MCF 10A (cell line): ENCODE data around the gene ADSL. TPM values are rescaled to one million over a fixed set of nuclear protein-coding genes. Genes with fewer than 3 reads are reported as not detected.
A peak's percentile ranks its signal among the peaks of the same experiment; 100 is the strongest.

Experiments
- BruUV-seq: library from RNA; stranded (reverse); fragments of 400-500 nt; replicated peaks from 2 replicates; lab custom pipeline; 2021; lab: Mats Ljungman, UMichigan
- CTCF ChIA-PET: fragments of 300-600 bp; sonication (Branson Sonifier 250); formaldehyde crosslinking; extraction: SDS; loops from one replicate; lab custom pipeline; 2021; ENCODE audit warnings: antibody characterized with exemption, inconsistent platforms; lab: Yijun Ruan, JAX
- POLR2A ChIA-PET: fragments of 300-600, 350-650 bp; sonication (Branson Sonifier 250); formaldehyde crosslinking; extraction: SDS; loops from one replicate; lab custom pipeline; 2020; ENCODE audit warnings: antibody characterized with exemption, inconsistent platforms; lab: Yijun Ruan, JAX
- DNase-seq: peaks from one replicate; pipeline ENCODE4 v3.0.0-alpha.2; 2018; ENCODE audit not compliant: unreplicated experiment
- H3K27ac Mint-ChIP-seq: one replicate; pipeline ENCODE4 v1.8.0; 2022; ENCODE audit warnings: mild to moderate bottlenecking, low read depth, mixed read lengths; ENCODE audit not compliant: unreplicated experiment
- H3K27me3 Mint-ChIP-seq: one replicate; pipeline ENCODE4 v1.8.0; 2022; ENCODE audit warnings: mixed read lengths; ENCODE audit not compliant: insufficient read depth, unreplicated experiment
- H3K36me3 Mint-ChIP-seq: one replicate; pipeline ENCODE4 v1.8.0; 2022; ENCODE audit warnings: mild to moderate bottlenecking, moderate library complexity, mixed read lengths; ENCODE audit not compliant: insufficient read depth, unreplicated experiment
- H3K4me1 Mint-ChIP-seq: one replicate; pipeline ENCODE4 v1.8.0; 2022; ENCODE audit warnings: mixed read lengths; ENCODE audit not compliant: insufficient read depth, unreplicated experiment
- H3K4me3 Mint-ChIP-seq: one replicate; pipeline ENCODE4 v1.8.0; 2022; ENCODE audit warnings: mild to moderate bottlenecking, moderate library complexity, mixed read lengths; ENCODE audit not compliant: unreplicated experiment
- H3K9me3 Mint-ChIP-seq: one replicate; pipeline ENCODE4 v1.8.0; 2022; ENCODE audit warnings: mixed read lengths; ENCODE audit not compliant: unreplicated experiment
- CTCF ChIP-seq: fragments of 200-600 bp; IDR thresholded peaks from one replicate; pipeline ENCODE4 v1.8.0; 2022; ENCODE audit warnings: antibody characterized with exemption, mild to moderate bottlenecking; ENCODE audit not compliant: unreplicated experiment
- intact Hi-C: fragments of 100-400 bp; cut with micrococcal nuclease; formaldehyde crosslinking; loops from 2 replicates; pipeline ENCODE4 v1.14.1; 2022
- total RNA-seq: library from RNA; stranded (reverse); gene quantifications from 2 replicates; pipeline ENCODE4 v1.2.3, GENCODE V29; 2022

Gene ADSL
- total RNA-seq, 1 experiment from 2014 or later: 129 TPM

DNA sequence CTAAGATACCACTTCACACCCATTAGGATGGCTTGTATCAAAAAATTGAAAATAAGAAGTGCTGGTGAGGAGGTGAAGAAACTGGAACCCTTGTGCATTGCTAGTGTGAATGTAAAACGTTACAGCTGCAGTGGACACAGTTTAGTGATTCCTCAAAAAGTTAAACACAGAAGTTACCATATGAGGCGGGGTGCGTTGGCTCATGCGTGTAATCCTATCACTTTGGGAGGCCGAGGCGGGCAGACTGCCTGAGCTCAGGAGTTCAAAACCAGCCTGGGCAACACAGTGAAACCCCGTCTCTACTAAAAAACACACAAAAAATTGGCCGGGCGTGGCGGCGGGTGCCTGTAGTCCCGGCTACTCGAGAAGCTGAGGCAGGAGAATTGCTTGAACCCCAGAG, 67.6 kb downstream of the ADSL start:
- H3K36me3 Mint-ChIP-seq: peaks cover 77% of the 10 kb centered on the region
- CTCF ChIA-PET: no interaction called here
- H3K4me3 Mint-ChIP-seq: no peak overlapping the region
- TF ChIP-seq CTCF: no peak
- DNase-seq: no peak
- no peaks in the 10 kb centered on the region for H3K9me3 Mint-ChIP-seq
- H3K4me1 Mint-ChIP-seq: peaks cover 30% of the 10 kb centered on the region
- POLR2A ChIA-PET: interaction anchor here (0.7 to 1.5 kb wide), 2 partner anchors 13 to 45 kb away, joined by 3 to 4 read pairs; no protein-coding TSS in a partner anchor
- peak overlapping the region; percentile 37 for H3K27ac Mint-ChIP-seq
- no TSS peak for BruUV-seq
- intact Hi-C loops: no loop called here
- H3K27me3 Mint-ChIP-seq: no peaks in the 10 kb centered on the region

- no TSS peak for BruUV-seq
These were observed 68.0 kb downstream of the ADSL start for GRCh38 chr22:40414311-40414710.

DNA sequence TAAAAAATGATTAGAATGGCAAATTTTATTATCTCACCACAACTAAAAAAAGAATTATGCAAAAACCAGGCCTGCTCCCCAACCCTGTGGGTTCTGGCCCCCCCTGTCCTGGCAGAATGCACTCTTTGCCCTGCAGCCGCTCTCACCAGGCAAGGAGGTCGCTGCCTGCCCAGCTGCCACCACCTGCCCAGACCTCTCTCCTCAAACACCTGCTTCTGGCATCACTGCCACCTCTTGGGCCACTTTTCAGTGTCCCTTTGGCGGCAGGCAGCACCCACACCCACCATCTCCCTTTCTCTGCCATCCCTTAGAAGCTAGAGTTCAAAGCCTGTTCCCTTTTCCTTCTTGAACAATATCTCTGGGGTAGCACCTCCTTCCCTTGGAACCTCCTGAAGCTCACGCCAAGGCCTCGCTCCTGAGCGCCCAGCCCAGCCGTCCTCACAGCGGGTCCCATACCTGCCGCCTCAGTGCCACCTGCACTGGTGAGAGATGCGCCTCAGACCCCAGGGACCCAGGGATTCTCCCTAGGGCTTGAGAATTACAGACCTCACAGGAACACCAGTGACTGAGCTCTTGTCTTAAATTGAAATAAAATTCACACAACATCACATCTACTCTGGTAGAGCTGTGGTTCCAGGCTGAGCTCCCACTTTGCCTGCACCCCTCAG, 68.7 kb downstream of the ADSL start:
- Mint-ChIP-seq H3K9me3 (no peaks in the 10 kb centered on the region), H3K36me3 (peaks cover 82% of the 10 kb centered on the region), H3K4me3 (no peak overlapping the region), H3K27ac (peak overlapping the region; percentile 65), H3K4me1 (peaks cover 28% of the 10 kb centered on the region), H3K27me3 (no peaks in the 10 kb centered on the region)
- intact Hi-C loops: no loop called here
- ChIA-PET POLR2A (interaction anchor here (0.5 to 1.8 kb wide), 4 partner anchors 10 to 236 kb away, joined by 3 to 6 read pairs (median 3); no protein-coding TSS in a partner anchor), CTCF (interaction anchor here (0.7 to 1.2 kb wide), 2 partner anchors 13 to 22 kb away, joined by 3 to 5 read pairs; no protein-coding TSS in a partner anchor)
- no peak for TF ChIP-seq CTCF
- no TSS peak for BruUV-seq
- no peak for DNase-seq

More at GRCh38 chr22:40414311-40414710, 68.0 kb downstream of the ADSL start:
- TF ChIP-seq CTCF: no peak
- Mint-ChIP-seq H3K27me3 (no peaks in the 10 kb centered on the region), H3K27ac (peak overlapping the region; percentile 37), H3K9me3 (no peaks in the 10 kb centered on the region), H3K36me3 (peaks cover 78% of the 10 kb centered on the region), H3K4me3 (no peak overlapping the region), H3K4me1 (peaks cover 30% of the 10 kb centered on the region)
- POLR2A ChIA-PET: interaction anchor here (0.7 to 1.5 kb wide), 2 partner anchors 13 to 44 kb away, joined by 3 to 4 read pairs; no protein-coding TSS in a partner anchor
- DNase-seq: no peak
- CTCF ChIA-PET: no interaction called here
- intact Hi-C loops: no loop called here

- Mint-ChIP-seq H3K4me1 (peaks cover 23% of the 10 kb centered on the region), H3K36me3 (peaks cover 75% of the 10 kb centered on the region), H3K9me3 (no peaks in the 10 kb centered on the region), H3K4me3 (no peak overlapping the region), H3K27me3 (no peaks in the 10 kb centered on the region), H3K27ac (peak overlapping the region; percentile 65)
- no peak for TF ChIP-seq CTCF
- ChIA-PET CTCF (interaction anchor here (0.7 to 1.2 kb wide), 2 partner anchors 14 to 21 kb away, joined by 3 to 5 read pairs; no protein-coding TSS in a partner anchor), POLR2A (interaction anchor here (0.5 to 1.8 kb wide), 6 partner anchors 10 to 1943 kb away, joined by 3 to 6 read pairs (median 3); no protein-coding TSS in a partner anchor)
- DNase-seq: no peak
- no TSS peak for BruUV-seq
- intact Hi-C loops: no loop called here
These were observed 69.4 kb downstream of the ADSL start for GRCh38 chr22:40415531-40416266.
